Gastroesophageal sphincter (tissue), 4 donors: ENCODE results near the gene EVI5L. TPM values are rescaled to one million over a fixed set of nuclear protein-coding genes. Genes with fewer than 3 reads are reported as not detected.

Experiments
- ATAC-seq: fragments of 150-250 bp; one replicate; pipeline ENCODE4 v1.9.1; 2016; ENCODE audit warnings: mild to moderate bottlenecking, moderate library complexity
- H3K27ac ChIP-seq, 4 donors: fragments of 200-600 bp; sonication (generic) in 3 of 4; 1 replicate in 3 of 4; 2 replicates in 1 of 4; pipeline ENCODE4 v1.5.1; 2016 to 2019
- H3K27me3 ChIP-seq: fragments of 200-600 bp; sonication (generic); one replicate; pipeline ENCODE4 v1.5.1; 2019
- H3K36me3 ChIP-seq, 2 donors: fragments of 200-600 bp; sonication (generic); one replicate each; pipeline ENCODE4 v1.5.1; 2019; ENCODE audit warnings: control low read depth in 1 of 2
- H3K4me1 ChIP-seq, 3 donors: fragments of 200-600 bp; sonication (generic); 1 replicate in 2 of 3; 2 replicates in 1 of 3; pipeline ENCODE4 v1.5.1; 2016 to 2019; ENCODE audit warnings: control low read depth in 2 of 3
- H3K4me3 ChIP-seq, 2 donors: fragments of 200-600 bp; sonication (generic); one replicate each; pipeline ENCODE4 v1.5.1; 2019; ENCODE audit warnings: mild to moderate bottlenecking in 1 of 2, moderate library complexity in 1 of 2
- H3K9me3 ChIP-seq, 3 donors: fragments of 200-600 bp; sonication (generic); one replicate each; pipeline ENCODE4 v1.5.1; 2017 to 2019; ENCODE audit warnings: control low read depth in 2 of 3
- EP300 ChIP-seq: sonication (generic); formaldehyde crosslinking; IDR thresholded peaks from one replicate; pipeline ENCODE4 v1.6.1; 2017; ENCODE audit warnings: antibody characterized with exemption, mild to moderate bottlenecking
- POLR2A ChIP-seq, 2 donors: fragments of 450-650 bp; IDR thresholded peaks; one replicate each; pipeline ENCODE4 v1.6.1; 2017; ENCODE audit warnings: antibody characterized with exemption in 2 of 2, mild to moderate bottlenecking in 2 of 2, moderate library complexity in 1 of 2
- POLR2AphosphoS5 ChIP-seq: sonication (generic); formaldehyde crosslinking; IDR thresholded peaks from one replicate; pipeline ENCODE4 v1.6.1; 2017; ENCODE audit warnings: antibody characterized with exemption
- WGBS, 2 donors: methylation state at CpG; one replicate each; pipeline ENCODE4 v1.1.5; 2018; ENCODE audit warnings: low coverage in 1 of 2; 5-methylcytosine and 5-hydroxymethylcytosine counted together
- total RNA-seq, 4 donors: library from RNA; depleted of rRNA; stranded (reverse); fragments of >200 nt; gene quantifications; one replicate each; pipeline ENCODE4 v1.1.0, GENCODE V29; 2016
- TF ChIP-seq, protein P1 (sequence below), 4 experiments: fragments of 200-600 bp in 2 of 4; fragments of 450-650 bp in 2 of 4; sonication (generic) in 1 of 4; IDR thresholded peaks; one replicate each; pipeline ENCODE4 v1.5.1; 2017 to 2019; ENCODE audit warnings: antibody characterized with exemption in 4 of 4, mild to moderate bottlenecking in 2 of 4, moderate library complexity in 2 of 4

Gene EVI5L
- total RNA-seq, 4 donors from 2014 or later, result 17.3 to 46.3 (median 22.2) TPM

DNA sequence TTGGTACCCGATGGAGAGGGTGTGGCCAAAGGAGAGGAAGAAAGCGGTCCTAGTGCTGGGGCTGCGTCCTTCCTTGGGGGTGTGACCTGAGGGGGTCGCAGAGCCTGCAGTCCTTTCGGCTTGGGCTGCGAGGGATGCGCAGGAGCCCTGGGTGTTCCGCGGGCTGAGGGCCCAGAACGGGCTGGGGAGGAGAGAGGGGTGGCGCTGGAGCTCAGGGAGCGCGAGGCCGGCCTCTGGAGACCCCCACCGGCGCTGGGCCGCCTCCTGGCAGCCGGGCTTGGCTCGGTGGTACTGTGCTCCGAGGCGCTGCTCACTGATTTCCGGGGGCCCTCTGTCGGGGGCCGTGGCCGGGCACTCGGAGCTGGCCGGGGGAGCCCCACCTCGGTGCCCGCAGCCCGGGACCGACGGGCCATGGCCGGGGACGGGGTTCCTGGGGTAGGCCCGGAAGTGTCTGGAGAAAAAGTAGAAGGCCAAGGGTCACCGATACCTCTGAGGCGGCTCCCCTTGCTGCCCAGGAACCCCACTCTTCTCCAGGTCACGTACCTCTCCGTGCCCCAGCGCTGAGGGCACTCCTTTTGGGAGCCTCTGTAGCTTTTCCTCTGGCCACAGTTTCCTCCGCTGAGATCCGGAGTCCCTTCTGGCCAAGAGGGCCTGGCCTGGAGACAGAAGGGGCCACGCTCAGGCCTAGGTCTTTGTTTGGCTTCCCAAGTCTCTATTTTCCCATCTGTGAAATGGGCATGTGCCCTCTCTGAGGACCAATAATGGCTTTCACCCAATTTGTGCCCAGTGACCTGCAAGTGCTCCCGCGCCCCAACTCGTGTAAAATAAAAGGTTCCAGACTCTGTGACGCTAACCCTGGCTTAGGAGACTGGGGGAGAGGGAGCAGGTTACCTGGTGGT lies 42.5 kb downstream of the EVI5L start:
- H3K4me3 ChIP-seq, result peak overlapping the region in 1 of 2 donors; percentile 34
- no peaks in the 10 kb centered on the region for H3K36me3 ChIP-seq
- H3K9me3 ChIP-seq, result no peaks in the 10 kb centered on the region
- no peak overlapping the region for H3K27ac ChIP-seq
- ATAC-seq, result no peak
- no peak for TF ChIP-seq POLR2A (IDR thresholded peaks at IDR 0.05)
- TF ChIP-seq, protein P1, sequence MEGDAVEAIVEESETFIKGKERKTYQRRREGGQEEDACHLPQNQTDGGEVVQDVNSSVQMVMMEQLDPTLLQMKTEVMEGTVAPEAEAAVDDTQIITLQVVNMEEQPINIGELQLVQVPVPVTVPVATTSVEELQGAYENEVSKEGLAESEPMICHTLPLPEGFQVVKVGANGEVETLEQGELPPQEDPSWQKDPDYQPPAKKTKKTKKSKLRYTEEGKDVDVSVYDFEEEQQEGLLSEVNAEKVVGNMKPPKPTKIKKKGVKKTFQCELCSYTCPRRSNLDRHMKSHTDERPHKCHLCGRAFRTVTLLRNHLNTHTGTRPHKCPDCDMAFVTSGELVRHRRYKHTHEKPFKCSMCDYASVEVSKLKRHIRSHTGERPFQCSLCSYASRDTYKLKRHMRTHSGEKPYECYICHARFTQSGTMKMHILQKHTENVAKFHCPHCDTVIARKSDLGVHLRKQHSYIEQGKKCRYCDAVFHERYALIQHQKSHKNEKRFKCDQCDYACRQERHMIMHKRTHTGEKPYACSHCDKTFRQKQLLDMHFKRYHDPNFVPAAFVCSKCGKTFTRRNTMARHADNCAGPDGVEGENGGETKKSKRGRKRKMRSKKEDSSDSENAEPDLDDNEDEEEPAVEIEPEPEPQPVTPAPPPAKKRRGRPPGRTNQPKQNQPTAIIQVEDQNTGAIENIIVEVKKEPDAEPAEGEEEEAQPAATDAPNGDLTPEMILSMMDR (IDR thresholded peaks at IDR 0.05), result no peak
- TF ChIP-seq POLR2AphosphoS5, result no peak
- TF ChIP-seq EP300, result no peak
- H3K4me1 ChIP-seq, result peaks cover 0 to 67% (median 24%) of the 10 kb centered on the region in 3 donors
- peaks cover 68% of the 10 kb centered on the region for H3K27me3 ChIP-seq
- WGBS, 2 donors, result 18 to 65% methylated on average over 4 to 8 of the region's 47 CpGs

DNA sequence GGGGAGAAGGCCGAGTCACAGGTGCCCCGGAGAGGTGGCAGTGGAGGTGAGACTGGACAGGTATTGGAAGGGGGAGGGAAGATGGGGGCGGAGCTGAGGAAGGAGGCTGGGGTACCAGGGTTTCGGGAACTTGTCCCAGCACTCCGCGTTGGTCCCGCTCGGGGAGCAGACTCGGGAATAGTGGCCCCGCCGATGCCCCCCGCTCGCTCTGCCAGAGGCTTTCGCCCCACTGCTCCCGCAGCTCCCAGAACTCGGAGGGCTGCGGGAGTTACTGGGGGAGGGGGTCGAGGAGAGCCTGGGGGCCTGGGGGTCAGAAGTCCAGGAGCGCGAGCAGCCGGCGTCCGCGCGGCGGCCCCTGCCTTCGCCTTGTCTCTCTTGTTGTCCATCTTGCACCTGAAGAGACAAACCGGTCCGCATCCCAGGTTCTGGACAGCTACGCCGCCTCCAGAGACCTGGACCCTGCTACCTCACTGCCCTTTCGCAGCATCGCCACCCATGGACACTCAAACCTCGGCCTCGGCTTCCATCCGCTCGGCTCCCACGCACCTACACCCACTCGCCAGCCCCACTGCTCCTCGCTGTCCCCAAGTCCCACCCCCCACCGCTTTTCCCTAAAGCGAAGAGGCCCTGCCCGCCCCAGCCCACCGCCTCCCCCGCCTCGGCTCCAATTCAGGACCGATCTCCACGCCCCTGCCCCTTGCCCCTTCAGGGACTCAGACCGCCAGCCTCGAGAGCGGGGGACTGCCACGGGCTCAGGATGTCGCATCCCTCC lies 43.5 kb downstream of the EVI5L start:
- no peak for TF ChIP-seq POLR2AphosphoS5
- TF ChIP-seq, protein P1 (IDR thresholded peaks at IDR 0.05), result no peak
- no peak for TF ChIP-seq POLR2A (IDR thresholded peaks at IDR 0.05)
- TF ChIP-seq EP300, result no peak
- H3K4me1 ChIP-seq, result peaks cover 0 to 60% (median 22%) of the 10 kb centered on the region in 3 donors
- H3K36me3 ChIP-seq, result no peaks in the 10 kb centered on the region
- no peak overlapping the region for H3K27ac ChIP-seq
- peak overlapping the region in 1 of 2 donors; percentile 43 for H3K4me3 ChIP-seq
- ATAC-seq, result no peak
- WGBS, 2 donors, result 22% methylated on average over 11 of the region's 53 CpGs; no CpG with 5 or more reads in 1 of the 2 donors
- H3K9me3 ChIP-seq, result no peaks in the 10 kb centered on the region
- peaks cover 59% of the 10 kb centered on the region for H3K27me3 ChIP-seq

DNA sequence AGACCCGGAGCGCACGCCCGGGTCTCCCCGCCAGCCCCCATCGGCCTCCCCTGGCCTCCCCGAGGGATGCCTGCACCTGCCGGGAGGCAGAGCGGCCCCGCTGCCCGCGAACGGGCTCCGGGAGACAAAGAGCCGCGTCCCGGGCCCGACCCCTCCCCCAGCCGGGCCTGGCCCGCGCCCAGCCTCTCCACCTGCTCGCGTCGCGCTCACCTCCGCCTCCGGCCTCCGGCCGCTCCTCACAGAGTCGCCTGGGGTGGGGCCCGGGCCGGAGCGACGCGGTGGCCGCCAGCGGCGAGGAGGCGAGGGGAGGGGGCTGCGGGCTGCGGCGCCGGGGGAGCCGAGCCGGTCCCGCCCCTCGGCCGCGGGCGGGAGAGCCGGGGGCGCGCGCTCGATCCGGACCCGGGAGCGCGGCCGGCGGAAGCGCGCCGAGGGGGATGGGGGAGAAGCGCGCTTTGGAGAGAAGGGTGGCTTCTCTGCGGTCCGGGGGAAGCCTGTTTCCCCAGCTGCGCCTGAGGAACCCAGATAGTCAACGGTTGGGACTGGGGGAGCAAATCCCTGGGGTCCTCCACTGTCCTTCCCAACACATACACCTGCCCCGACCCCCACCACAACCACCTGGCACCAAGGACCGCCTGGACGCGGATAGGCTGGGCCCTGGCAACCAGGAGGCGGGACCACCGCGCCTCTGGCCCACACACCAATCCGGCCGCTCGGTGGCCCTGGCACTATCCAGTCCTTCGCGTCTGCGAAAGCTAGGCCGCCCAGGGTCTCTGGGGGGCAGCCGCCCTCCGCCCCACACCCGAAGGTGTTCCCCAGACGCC lies 44.3 kb downstream of the EVI5L start, which contains the start of gene PRR36:
Gene PRR36, minus strand, starts transcription at position 315 of the 821 bp plus-strand sequence. CDS start 701 bp downstream, outside the sequence.
- TF ChIP-seq EP300 (no peak), POLR2AphosphoS5 (no peak), POLR2A (IDR thresholded peaks at IDR 0.05) (no peak)
- TF ChIP-seq, protein P1 (IDR thresholded peaks at IDR 0.05), result no peak
- Histone ChIP-seq H3K9me3 (no peaks in the 10 kb centered on the region), H3K4me3 (peak within 1 kb of the TSS in 1 of 2 donors; percentile 43), H3K4me1 (peaks cover 0 to 53% (median 21%) of the 10 kb centered on the region in 3 donors), H3K27me3 (peaks cover 62% of the 10 kb centered on the region), H3K36me3 (no peaks in the 10 kb centered on the region), H3K27ac (no peak within 1 kb of the TSS)
- WGBS, 2 donors, result no CpG with 5 or more reads among the region's 88 CpGs
- ATAC-seq, result no peak

DNA sequence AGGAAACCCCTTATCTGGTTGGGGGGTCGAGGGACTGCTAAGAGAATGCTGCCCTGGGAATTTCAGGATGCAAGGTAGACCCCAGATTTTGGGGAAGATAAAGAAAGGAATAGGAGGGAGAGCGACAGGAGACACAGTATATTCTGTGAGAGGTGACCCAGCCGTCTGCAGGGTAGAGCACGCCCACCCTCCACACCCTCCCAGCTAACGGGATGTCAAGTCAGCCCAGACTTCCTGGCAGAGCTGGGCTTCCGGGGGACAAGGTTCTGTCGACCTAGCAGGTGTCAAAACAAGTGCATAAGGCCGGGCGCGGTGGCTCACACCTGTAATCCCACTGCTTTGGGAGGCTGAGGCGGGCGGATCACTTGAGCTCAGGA lies 44.9 kb downstream of the EVI5L start:
- 20 to 23% methylated on average over 2 to 8 of the region's 12 CpGs for WGBS, 2 donors
- Histone ChIP-seq H3K4me1 (peaks cover 0 to 47% (median 18%) of the 10 kb centered on the region in 3 donors), H3K27me3 (peaks cover 67% of the 10 kb centered on the region), H3K27ac (no peak overlapping the region), H3K9me3 (no peaks in the 10 kb centered on the region), H3K4me3 (no peak overlapping the region), H3K36me3 (no peaks in the 10 kb centered on the region)
- no peak for ATAC-seq
- TF ChIP-seq POLR2AphosphoS5, result no peak
- TF ChIP-seq POLR2A (IDR thresholded peaks at IDR 0.05), result no peak
- TF ChIP-seq EP300, result no peak
- TF ChIP-seq, protein P1 (IDR thresholded peaks at IDR 0.05), result no peak
